Fibroblast of peridontal ligament (primary cell): ENCODE results near the gene LYSMD1.
A peak's percentile ranks its signal among the peaks of the same experiment; 100 is the strongest.
"Not testable (repeated sequence)": the region's sequence is repeated elsewhere in the genome, so short reads cannot be mapped to it uniquely, and the experiment has no call there.

Experiments
- DNase-seq: peaks from one replicate; pipeline ENCODE4 v3.0.0-alpha.2; 2010; ENCODE audit errors: extremely low read depth

The LYSMD1 gene, protein sequence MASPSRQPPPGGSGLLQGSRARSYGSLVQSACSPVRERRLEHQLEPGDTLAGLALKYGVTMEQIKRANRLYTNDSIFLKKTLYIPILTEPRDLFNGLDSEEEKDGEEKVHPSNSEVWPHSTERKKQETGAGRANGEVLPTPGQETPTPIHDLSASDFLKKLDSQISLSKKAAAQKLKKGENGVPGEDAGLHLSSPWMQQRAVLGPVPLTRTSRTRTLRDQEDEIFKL

DNA sequence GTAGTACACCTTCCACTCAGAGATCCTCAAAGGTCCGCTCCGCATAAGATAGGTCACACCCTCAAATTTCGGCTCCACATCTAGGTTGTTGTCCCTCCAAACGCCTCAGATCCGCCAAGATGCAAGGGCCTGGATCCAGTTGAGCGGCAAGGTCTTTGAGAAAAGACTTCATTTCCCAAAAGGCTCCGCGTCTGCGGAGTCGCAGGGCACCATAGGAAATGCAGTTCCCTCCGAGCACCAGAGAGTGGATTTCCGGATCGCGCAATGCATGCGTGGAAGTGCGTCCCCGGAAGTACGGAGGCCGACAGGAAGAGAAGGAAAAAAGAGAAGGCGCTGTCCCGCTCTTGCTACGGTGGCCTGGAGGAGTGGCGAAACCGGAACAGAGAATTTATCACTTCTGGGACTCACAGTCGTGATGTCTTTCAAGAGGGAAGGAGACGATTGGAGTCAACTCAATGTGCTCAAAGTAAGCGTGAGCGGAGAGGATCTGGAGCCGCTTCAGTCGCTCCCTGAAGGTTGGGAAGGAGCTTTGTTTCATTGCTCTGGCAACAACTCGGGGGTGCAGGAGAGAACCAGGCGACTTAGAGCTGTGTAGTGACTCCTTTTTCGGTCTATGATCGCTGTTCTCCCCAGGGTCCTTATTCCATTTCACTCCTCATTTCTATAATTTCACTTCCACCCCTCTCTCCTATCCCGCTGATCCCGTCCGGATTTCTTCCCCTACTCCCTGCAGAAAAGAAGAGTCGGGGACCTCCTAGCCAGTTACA, at the start of gene LYSMD1, which contains the start of gene SCNM1:
TSS of gene LYSMD1 (minus strand) at position 165 of the 767 bp plus-strand sequence. CDS start 644 bp downstream, outside the sequence.
TSS of gene SCNM1 (plus strand) at position 407 of the 767 bp plus-strand sequence. CDS start at position 416, 9 bp downstream.
- peak; percentile 99 for DNase-seq

- DNase-seq = no peak
These were observed 47.9 kb upstream of the LYSMD1 start for GRCh38 chr1:151213560-151213959.

GRCh38 chr1:151211972-151212705, 46.4 kb upstream of the LYSMD1 start:
- DNase-seq = no peak

- peak; percentile 45 for DNase-seq
These were observed 45.1 kb upstream of the LYSMD1 start for GRCh38 chr1:151210830-151211229.

- DNase-seq = not testable (repeated sequence)
These were observed 39.8 kb upstream of the LYSMD1 start for GRCh38 chr1:151205381-151205965.

- peak; percentile 83 for DNase-seq
These were observed 34.3 kb upstream of the LYSMD1 start for GRCh38 chr1:151199873-151200581.

DNA sequence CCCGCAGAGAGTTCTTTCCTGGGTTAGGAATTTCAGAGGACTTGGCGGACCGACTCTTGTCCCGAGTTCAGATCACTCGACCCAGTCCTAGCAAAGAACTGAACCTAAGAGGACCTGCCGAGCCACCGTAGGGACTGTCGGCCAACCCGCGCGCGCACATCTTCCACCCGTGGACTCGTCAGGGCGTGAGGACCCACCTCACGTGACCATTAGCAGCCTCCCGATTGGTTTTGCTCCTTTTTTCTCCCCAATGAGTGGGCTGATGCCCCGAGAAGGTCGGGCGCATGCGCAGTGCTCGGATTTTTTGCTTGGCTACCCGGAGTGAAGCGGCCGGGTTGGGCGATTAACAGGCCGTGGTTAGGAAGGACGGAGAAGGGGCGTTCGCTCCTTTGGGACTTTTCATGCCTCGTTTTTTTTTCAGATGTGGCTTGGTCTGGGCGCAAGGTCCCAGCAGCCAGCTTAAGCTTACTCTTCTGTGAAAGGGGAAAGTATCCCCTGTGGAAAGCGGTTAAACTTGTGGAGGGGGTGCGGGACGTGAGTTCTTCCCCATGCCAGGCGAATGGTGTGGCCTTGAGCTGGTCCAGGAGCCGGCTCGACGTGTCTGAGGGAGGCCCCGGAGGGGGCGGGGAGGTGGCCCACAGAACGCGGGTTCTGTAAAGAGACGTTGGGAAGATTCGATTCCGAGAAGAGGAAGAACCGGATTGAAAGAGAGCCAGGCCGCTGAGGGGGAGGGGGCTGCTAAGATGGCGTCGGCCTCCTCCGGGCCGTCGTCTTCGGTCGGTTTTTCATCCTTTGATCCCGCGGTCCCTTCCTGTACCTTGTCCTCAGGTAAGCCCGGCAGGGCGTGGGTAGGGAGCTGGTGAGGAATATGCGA, 32.8 kb upstream of the LYSMD1 start, which contains the start of gene PIP5K1A:
TSS of gene PIP5K1A (plus strand) at position 299 of the 874 bp plus-strand sequence. CDS start at position 744, 445 bp downstream.
- peak; percentile 99 for DNase-seq

DNA sequence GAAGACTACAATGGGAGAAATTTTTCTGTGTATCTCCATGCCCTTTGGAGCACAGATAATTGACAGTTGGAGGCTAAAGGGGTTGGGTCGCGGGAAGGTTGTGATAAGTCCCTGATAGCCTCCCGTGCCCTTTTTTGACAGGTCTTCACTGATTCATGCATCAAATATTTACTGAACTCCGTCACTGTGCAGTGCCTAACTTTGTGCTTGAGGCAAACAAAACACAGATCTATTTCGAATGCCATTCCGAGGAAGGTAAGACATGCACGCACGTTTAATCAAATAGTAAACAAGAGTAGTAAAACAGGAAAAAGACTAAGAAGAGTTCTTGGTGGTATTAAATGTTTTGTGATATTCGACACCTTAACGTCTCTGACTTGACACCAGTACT, 32.2 kb upstream of the LYSMD1 start:
- DNase-seq = no peak

- peak; percentile 94 for DNase-seq
These were observed 30.6 kb upstream of the LYSMD1 start for GRCh38 chr1:151196292-151196800.

- DNase-seq = peak; percentile 73
These were observed 29.3 kb upstream of the LYSMD1 start for GRCh38 chr1:151194894-151195594.

DNA sequence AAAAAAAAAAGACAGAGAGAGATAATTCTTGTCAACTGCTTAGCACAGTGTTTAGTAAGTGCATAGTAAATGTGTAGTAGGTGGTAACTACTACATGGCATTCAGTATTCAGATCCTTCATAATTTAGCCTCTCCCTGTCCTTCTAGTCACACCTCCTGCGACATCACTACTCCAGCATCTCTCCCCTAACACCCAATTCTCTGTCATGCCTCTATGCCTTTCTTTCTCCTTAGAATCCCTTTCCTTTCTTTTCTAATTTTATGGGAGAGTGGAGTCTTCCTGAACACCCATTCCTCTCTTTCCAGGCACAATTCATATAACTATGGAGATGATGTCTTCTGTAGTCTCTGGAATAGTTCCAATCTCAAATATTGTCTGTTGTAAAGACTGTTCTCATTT, 28.2 kb upstream of the LYSMD1 start:
- no peak for DNase-seq

DNA sequence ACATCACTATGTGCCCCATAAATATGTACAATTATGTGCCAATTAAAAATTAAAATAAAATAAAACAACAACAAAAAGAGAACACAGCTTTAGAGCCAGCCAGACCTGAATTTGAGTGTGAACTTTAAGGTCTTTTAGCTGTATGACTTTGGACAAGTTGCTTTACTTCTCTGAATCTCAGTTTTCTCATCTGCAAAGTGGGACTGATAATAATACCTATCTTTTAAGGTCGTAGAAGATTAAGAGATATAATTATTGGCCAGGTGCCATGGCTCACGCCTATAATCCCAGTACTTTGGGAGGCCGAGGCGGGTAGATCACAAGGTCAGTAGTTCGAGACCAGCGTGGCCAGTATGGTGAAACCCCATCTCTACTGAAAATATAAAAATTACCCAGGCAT, 27.6 kb upstream of the LYSMD1 start:
- DNase-seq = no peak

- no peak for DNase-seq
These were observed 26.3 kb upstream of the LYSMD1 start for GRCh38 chr1:151192047-151192446.

GRCh38 chr1:151189637-151190445, 24.1 kb upstream of the LYSMD1 start, which contains the start of gene VPS72:
VPS72 (minus strand) TSS chr1:151190197; CDS start chr1:151190121, 76 bp downstream.
- peak; percentile 85 for DNase-seq

DNA sequence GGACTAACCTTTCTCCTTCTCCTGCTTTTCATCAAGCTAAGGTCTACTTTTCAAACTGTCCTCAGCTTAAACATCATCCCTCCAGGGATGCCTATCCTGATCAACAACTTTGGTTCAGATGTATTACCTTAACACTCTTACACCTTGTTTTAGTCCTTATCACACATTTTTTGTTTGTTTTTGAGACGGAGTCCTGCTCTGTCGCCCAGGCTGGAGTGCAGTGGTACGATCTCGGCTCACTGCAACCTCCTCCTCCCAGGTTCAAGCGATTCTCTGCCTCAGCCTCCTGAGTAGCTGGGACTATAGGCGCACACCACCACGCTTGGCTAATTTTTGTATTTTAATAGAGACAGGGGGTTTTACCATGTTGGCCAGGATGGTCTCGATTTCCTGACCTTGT, 23.0 kb upstream of the LYSMD1 start:
- not testable (repeated sequence) for DNase-seq

- DNase-seq = no peak
These were observed 21.5 kb upstream of the LYSMD1 start for GRCh38 chr1:151187205-151187604.

DNA sequence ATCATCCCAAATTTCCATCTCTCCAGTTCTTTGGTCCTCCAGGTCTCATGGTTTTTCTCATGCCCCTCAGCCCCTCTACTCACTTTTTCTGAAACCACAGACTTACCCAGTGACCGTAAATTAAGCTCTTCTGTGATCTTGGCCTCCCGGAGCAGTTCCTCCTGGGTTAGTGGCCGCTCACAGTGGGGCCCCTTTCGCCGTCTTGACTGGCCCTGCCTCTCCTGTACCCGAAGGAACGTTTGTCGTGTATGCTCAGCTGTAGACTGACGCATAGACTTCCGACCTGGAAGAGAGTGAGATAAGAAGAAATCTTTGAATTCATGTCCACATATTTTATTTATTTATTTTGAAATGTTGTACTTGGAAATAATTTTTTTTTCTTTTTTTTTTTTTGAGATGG, 18.5 kb upstream of the LYSMD1 start:
- no peak for DNase-seq

- no peak for DNase-seq
These were observed 10.9 kb upstream of the LYSMD1 start for GRCh38 chr1:151176514-151177045.
